NOMO-1 treated with DMSO at 0.1 percent for 48 hours (cell line): ENCODE measurements around the gene ZNF76.

ENCODE experiments used
- DNase-seq: peaks from one replicate; lab custom pipeline; 2025; ENCODE audit not compliant: unreplicated experiment; lab: John Stamatoyannopoulos, UW

Gene ZNF76

GRCh38 chr6:35259194-35259947 lies at the start of gene ZNF76:
Gene ZNF76 (plus strand): TSS chr6:35259735. CDS start chr6:35281152, 21,417 bp downstream.
- DNase-seq = peak; percentile 94

DNA sequence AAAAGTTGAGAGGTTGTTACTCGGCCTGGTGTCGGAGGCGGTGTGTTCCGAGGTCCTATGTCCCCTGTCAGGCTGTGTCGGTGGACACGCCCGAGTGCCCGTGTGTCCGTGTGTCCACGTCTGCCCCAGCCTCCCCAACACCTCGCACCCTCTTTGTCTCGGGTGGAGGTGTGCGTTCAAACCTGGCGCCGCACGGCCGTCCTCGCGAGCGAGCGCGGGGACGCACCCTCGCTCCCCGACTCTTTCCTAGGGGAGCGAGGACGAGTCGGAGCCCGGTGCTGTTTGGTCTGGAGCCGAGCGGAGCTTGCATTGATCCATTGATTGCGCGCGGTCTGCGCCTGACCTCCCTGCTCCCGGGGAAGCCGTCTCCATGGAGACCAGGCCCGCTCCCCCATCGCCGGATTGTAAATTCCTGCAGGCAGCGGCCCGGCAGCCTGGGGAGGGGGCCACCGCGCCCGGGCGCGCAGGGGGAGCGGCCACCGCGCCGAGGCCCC lies 46.2 kb upstream of the ZNF76 start:
- no peak for DNase-seq

GRCh38 chr6:35213824-35214756 lies 45.4 kb upstream of the ZNF76 start, which contains the start of gene SCUBE3:
Gene SCUBE3 (plus strand): TSS chr6:35213956. CDS start chr6:35214419, 463 bp downstream.
- DNase-seq = peak; percentile 11

GRCh38 chr6:35214869-35215664 lies 44.5 kb upstream of the ZNF76 start:
- DNase-seq = no peak

GRCh38 chr6:35215665-35216411 lies 43.7 kb upstream of the ZNF76 start:
- no peak for DNase-seq

DNA sequence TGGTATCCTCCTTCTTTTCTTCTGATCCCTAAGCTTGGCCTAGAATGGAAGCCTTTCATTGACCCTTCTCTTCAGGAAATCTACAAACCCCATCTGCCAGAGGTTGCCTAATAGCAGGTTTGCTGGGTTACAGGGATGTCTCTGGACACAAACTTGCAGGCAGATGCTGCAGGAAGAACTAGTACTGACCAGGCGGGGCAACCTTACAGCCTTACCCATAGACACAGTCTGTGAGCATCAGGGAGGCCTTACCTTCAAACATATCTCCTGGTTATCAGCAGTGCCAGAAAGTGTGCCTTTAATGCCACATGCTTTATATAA lies 43.2 kb upstream of the ZNF76 start:
- DNase-seq = no peak

GRCh38 chr6:35216851-35217811 lies 42.4 kb upstream of the ZNF76 start:
- no peak for DNase-seq

DNA sequence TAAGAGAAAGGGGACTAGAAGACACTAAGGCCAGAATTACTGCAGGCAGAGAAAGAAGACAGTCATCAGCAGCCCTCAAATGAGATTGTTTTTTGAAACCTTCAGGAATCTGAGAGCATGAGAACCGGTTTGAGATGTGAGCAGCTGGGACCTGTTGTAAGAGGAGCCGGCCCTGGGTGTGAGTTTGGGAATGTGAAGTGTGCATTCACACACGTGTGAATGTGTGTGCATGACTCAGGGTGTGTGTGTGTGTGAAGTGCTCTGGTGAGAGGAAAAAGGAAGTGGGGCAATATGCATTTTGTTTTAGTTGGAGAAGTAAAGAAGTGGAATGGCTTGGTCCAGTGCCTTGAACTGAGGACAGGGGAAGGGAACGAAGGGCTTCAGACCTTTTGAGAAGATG lies 41.5 kb upstream of the ZNF76 start:
- DNase-seq = peak; percentile 20

GRCh38 chr6:35218456-35218855 lies 41.1 kb upstream of the ZNF76 start:
- no peak for DNase-seq

- DNase-seq = no peak
These were observed 39.7 kb upstream of the ZNF76 start for GRCh38 chr6:35219683-35220326.

DNA sequence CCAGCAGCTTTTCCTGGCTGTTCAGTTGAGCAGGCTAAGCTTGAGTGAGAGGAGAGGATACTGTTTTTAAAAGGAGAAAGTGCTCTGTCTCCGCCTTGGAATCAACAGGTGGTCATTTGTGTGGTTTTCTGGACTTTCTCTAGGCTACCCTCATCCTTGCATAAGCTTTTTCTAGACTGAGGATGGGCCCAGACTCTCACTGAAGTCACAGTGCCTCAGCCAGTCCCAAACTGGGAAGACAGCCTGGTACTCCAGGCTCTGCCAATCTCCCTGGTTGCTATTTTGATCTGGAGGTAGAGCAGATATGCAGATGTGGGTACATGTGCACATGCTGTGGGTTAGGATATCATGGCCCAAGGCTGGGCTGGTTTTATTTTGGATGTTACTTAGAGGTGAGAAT lies 38.8 kb upstream of the ZNF76 start:
- DNase-seq = no peak

- no peak for DNase-seq
These were observed 36.1 kb upstream of the ZNF76 start for GRCh38 chr6:35223396-35223795.

- peak; percentile 62 for DNase-seq
These were observed 34.8 kb upstream of the ZNF76 start for GRCh38 chr6:35224720-35225119.

DNA sequence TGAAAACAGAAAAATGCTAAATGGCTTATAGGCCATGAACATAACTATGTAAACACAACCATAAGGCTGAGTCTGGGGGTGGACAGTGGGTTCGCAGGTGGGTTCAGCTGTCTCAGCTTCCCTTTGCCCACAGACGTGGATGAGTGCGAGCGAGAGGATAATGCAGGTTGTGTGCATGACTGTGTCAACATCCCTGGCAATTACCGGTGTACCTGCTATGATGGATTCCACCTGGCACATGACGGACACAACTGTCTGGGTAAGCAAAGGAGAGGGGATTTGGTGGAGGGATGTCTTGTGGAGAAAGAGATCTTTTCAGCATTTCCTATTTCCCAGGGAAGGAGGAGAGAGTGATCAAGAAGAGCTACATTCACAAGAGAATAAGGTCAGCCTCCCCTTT lies 31.1 kb upstream of the ZNF76 start:
- no peak for DNase-seq

DNA sequence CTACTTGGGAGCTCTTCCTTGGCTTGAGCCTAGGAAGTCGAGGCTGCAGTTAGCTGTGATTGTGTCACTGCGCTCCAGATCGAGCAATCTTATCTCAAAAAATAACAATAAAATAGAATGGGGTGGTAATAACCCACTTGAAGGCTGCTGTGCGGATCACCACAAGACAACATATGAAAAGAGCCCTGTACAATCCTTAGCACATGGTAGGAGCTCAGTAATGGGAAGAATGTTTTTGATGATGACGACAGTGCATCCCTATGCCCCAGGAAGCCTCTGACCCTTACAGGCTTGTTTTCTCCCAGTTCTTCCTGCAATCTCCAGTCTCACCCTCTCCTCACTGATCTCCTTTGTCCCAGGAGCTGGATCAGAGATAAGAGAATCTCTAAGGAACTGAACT lies 30.2 kb upstream of the ZNF76 start:
- DNase-seq = no peak

DNA sequence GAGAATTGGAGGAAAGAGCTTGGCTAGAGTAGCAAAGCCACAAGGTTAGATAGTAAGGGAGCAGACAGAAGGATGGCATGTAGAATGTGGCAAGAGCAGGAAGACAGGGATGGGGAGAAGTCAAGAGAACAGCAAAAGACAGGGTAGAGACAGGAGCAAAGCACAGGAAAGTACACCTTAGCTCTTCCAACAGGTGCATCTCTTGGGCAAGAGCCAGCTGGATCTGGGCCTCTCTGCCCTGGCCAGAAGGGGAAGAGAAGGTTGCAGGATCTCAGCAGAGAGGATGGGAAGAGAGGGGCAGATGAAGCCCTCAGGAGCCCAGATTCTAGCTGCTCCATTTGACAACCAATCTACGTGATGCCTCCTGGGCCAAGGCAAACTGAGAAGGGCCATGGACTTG lies 29.0 kb upstream of the ZNF76 start:
- DNase-seq = no peak

DNA sequence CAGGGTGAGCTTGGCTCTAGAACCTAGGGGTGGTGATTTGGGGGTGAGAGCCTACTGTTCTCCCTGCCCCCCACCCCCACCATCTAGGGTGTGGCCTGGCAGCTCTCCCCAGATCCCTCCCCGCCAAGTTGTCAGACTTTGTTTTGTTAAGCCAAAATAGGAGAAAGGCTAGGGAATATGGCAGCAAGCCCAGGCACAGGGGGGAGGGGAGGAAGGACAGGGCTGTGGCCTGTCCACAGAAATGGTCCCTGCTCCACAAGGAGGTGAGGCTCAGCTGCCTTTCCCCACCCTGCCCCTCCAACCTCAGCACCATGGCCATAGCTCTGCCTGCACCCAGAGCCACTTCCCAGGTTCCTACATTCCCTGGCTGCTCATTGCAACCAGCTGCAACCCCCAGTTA lies 28.6 kb upstream of the ZNF76 start:
- no peak for DNase-seq

DNA sequence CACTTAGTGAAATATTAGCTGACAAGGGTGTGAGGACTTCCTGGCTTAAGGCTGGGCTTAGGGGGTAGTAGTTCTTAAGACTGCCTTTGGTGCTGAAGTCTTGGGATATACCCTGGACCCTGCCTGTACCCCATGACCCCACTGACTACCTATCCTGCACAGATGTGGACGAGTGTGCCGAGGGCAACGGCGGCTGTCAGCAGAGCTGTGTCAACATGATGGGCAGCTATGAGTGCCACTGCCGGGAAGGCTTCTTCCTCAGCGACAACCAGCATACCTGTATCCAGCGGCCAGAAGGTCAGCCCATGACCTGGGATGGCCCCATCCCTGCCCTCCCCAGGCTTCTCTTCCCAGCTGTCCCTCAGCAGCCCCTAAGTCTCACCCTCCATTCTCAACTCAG lies 28.0 kb upstream of the ZNF76 start:
- no peak for DNase-seq

GRCh38 chr6:35234901-35235300 lies 24.6 kb upstream of the ZNF76 start:
- no peak for DNase-seq
